Activated T-cell treated with anti-CD3 and anti-CD28 coated beads, Interleukin-2, amount 50 U/mL, for 4 hours (primary cell): Measurements from ENCODE around the gene HAND1. TPM values are rescaled to one million over a fixed set of nuclear protein-coding genes. Genes with fewer than 3 reads are reported as not detected.
A peak's percentile ranks its signal among the peaks of the same experiment; 100 is the strongest.

Experiments used
- ATAC-seq, 2 donors: fragments of 200-7000 bp; cut with Tn5 transposase; one replicate each; pipeline ENCODE4 v1.10.0; 2021
- DNase-seq: peaks from one replicate; pipeline ENCODE4 v3.0.0-alpha.2; 2020
- H3K27me3 Mint-ChIP-seq: one replicate; pipeline ENCODE4 v1.8.0; 2021; ENCODE audit warnings: low read depth, mixed read lengths
- H3K36me3 Mint-ChIP-seq: one replicate; pipeline ENCODE4 v1.8.0; 2022; ENCODE audit warnings: mixed read lengths; ENCODE audit not compliant: insufficient read depth
- H3K4me1 Mint-ChIP-seq: one replicate; pipeline ENCODE4 v1.8.0; 2021; ENCODE audit warnings: low read depth, mixed read lengths
- H3K4me3 Mint-ChIP-seq: one replicate; pipeline ENCODE4 v1.8.0; 2021; ENCODE audit warnings: mild to moderate bottlenecking, moderate library complexity, mixed read lengths
- H3K9me3 Mint-ChIP-seq: one replicate; pipeline ENCODE4 v1.8.0; 2021; ENCODE audit warnings: mixed read lengths
- total RNA-seq, 3 donors: library from RNA; stranded (reverse); gene quantifications; one replicate each; pipeline ENCODE4 v1.2.1, GENCODE V29; 2021

The HAND1 gene
- total RNA-seq, 3 donors from 2014 or later = not detected

DNA sequence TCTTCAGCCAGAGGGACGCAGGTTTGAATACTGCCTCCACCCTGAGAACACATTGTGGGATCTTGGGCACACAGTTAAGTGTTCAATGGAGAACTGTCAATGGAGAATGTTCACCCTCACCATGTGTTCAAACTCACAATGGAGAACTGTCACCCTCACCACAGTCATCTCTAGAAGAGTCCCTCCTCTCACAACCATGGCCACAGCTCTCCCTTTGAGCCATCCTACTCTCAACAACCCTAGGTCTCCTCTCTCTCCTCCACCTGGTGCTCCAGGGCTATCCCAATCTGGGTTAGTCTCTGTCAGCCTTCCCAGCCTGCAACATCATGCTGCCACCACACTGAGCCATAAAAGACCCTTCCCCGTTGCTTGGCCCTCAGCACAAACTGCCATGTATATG is 36.3 kb upstream of the HAND1 start:
- ATAC-seq = no peak
- Mint-ChIP-seq H3K4me3 (no peak overlapping the region), H3K27me3 (peaks cover 18% of the 10 kb centered on the region)

GRCh38 chr5:154513669-154514084 is 35.6 kb upstream of the HAND1 start:
- H3K27me3 Mint-ChIP-seq = peaks cover 17% of the 10 kb centered on the region
- H3K4me1 Mint-ChIP-seq = peaks cover 2% of the 10 kb centered on the region
- no peak overlapping the region for H3K4me3 Mint-ChIP-seq
- DNase-seq (no peak), ATAC-seq (peak; percentile 40 to 42)
- no peaks in the 10 kb centered on the region for H3K9me3 Mint-ChIP-seq
- no peaks in the 10 kb centered on the region for H3K36me3 Mint-ChIP-seq

More for the DNA sequence above, 36.3 kb upstream of the HAND1 start:
- Mint-ChIP-seq H3K36me3 (no peaks in the 10 kb centered on the region), H3K4me1 (peaks cover 2% of the 10 kb centered on the region), H3K9me3 (no peaks in the 10 kb centered on the region)
- DNase-seq = no peak

- no peak overlapping the region for H3K4me3 Mint-ChIP-seq
- H3K4me1 Mint-ChIP-seq = peaks cover 2% of the 10 kb centered on the region
- no peaks in the 10 kb centered on the region for H3K9me3 Mint-ChIP-seq
- ATAC-seq = no peak
- peaks cover 14% of the 10 kb centered on the region for H3K27me3 Mint-ChIP-seq
- DNase-seq = no peak
- no peaks in the 10 kb centered on the region for H3K36me3 Mint-ChIP-seq
Observed at GRCh38 chr5:154511984-154512383, 34.0 kb upstream of the HAND1 start.

DNA sequence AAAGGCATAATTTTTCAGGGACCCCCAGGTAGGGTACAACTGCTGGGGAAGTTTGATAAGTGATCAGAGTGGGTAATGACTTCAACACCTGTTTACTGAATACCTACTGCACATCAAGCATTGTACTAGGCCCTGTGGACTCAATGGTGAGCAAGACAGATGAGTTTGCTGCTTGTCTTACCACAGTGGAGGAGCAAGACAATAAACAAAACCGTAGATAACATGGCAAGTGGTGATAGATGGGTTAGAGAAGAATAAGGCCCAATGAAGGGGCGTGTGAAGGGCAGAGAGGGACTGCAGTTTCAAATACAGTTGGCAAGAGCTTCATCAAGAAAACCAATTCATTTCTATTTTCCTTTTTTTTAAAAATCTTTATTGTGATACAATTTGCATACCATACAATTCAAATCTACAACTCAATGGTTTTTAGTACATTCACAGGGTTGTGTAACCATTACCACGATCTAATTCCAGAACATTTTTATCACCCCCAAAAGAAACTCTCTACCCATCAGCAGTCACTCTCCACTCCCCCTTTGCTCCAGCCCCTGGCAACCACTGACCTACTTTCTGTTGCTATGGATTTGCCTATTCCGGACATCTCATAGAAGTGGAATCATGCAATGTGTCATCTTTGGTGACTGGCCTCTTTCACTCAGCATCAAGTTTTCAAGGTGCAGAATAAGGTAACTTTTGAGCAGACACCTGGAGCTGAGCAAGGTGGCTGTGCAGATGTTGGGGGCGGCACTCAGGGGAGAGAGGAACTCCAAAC is 31.9 kb upstream of the HAND1 start:
- no peak for ATAC-seq

GRCh38 chr5:154508114-154508513 is 30.1 kb upstream of the HAND1 start:
- Mint-ChIP-seq H3K36me3 (no peaks in the 10 kb centered on the region), H3K27me3 (peaks cover 3% of the 10 kb centered on the region), H3K4me3 (no peak overlapping the region), H3K9me3 (no peaks in the 10 kb centered on the region), H3K4me1 (no peaks in the 10 kb centered on the region)
- DNase-seq (no peak), ATAC-seq (no peak)

More for the DNA sequence above, 31.9 kb upstream of the HAND1 start:
- H3K27me3 Mint-ChIP-seq = peaks cover 12% of the 10 kb centered on the region
- no peaks in the 10 kb centered on the region for H3K9me3 Mint-ChIP-seq
- no peak for DNase-seq
- H3K4me3 Mint-ChIP-seq = no peak overlapping the region
- no peaks in the 10 kb centered on the region for H3K36me3 Mint-ChIP-seq
- H3K4me1 Mint-ChIP-seq = peaks cover 2% of the 10 kb centered on the region

- Mint-ChIP-seq H3K36me3 (no peaks in the 10 kb centered on the region), H3K4me3 (no peak overlapping the region)
Observed at GRCh38 chr5:154506716-154507080, 28.7 kb upstream of the HAND1 start.

GRCh38 chr5:154506049-154506715 is 28.2 kb upstream of the HAND1 start:
- H3K4me1 Mint-ChIP-seq = no peaks in the 10 kb centered on the region
- H3K36me3 Mint-ChIP-seq = no peaks in the 10 kb centered on the region
- DNase-seq (no peak), ATAC-seq (no peak)
- H3K9me3 Mint-ChIP-seq = no peaks in the 10 kb centered on the region
- peaks cover 3% of the 10 kb centered on the region for H3K27me3 Mint-ChIP-seq
- no peak overlapping the region for H3K4me3 Mint-ChIP-seq

More at GRCh38 chr5:154506716-154507080, 28.7 kb upstream of the HAND1 start:
- DNase-seq (no peak), ATAC-seq (no peak)
- Mint-ChIP-seq H3K4me1 (no peaks in the 10 kb centered on the region), H3K27me3 (peaks cover 3% of the 10 kb centered on the region), H3K9me3 (no peaks in the 10 kb centered on the region)

GRCh38 chr5:154505567-154505966 is 27.5 kb upstream of the HAND1 start:
- H3K4me3 Mint-ChIP-seq = no peak overlapping the region
- H3K27me3 Mint-ChIP-seq = peaks cover 3% of the 10 kb centered on the region
- no peaks in the 10 kb centered on the region for H3K4me1 Mint-ChIP-seq
- ATAC-seq (peak in 1 of 2 donors; percentile 19), DNase-seq (no peak)
- no peaks in the 10 kb centered on the region for H3K36me3 Mint-ChIP-seq
- no peaks in the 10 kb centered on the region for H3K9me3 Mint-ChIP-seq

- peaks cover 4% of the 10 kb centered on the region for H3K27me3 Mint-ChIP-seq
- ATAC-seq = no peak
- H3K36me3 Mint-ChIP-seq = no peaks in the 10 kb centered on the region
- H3K4me1 Mint-ChIP-seq = no peaks in the 10 kb centered on the region
- H3K9me3 Mint-ChIP-seq = no peaks in the 10 kb centered on the region
- H3K4me3 Mint-ChIP-seq = no peak overlapping the region
- no peak for DNase-seq
Observed at GRCh38 chr5:154503698-154504039, 25.6 kb upstream of the HAND1 start.

DNA sequence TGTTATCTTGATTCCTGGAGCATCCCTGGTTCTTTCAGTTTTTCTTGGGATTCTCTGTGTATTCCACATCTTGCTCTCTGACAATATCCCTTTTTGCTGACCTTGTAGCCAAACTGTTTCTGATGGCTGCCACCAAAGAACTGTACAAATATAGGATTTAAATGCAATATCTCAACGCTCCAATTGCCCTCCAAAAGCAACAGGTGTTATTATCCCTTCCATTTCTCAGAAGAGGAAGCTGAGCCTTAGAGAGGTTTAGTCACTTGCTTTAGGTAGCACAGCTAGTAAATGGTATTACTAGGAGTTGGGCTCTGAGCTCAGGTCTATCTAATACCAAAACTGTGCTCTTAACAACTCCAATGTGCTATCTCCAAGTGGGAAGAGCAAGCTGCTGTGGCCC is 24.2 kb upstream of the HAND1 start:
- DNase-seq = no peak
- no peak overlapping the region for H3K4me3 Mint-ChIP-seq
- H3K27me3 Mint-ChIP-seq = peaks cover 6% of the 10 kb centered on the region
- no peaks in the 10 kb centered on the region for H3K4me1 Mint-ChIP-seq
- H3K36me3 Mint-ChIP-seq = no peaks in the 10 kb centered on the region
- H3K9me3 Mint-ChIP-seq = no peaks in the 10 kb centered on the region
- no peak for ATAC-seq

DNA sequence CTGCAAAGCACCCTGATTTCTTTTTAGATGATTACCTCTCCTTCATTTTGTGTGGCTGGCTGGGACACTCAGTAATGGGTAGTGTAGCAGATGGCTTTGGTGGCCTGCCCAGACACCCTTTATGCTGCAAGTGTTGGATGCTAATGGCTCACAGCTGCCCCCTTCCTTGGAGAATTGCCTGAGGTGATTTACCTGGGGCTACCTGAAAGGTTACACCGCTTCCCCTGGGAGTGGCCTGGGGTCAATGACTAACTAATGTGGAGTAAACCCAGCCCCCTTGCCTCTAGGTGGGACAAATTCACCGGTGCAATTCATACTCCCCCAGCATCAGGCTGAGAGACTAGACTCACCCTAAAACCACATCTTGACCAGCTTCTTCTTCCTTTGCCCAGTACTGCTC is 23.5 kb upstream of the HAND1 start:
- Mint-ChIP-seq H3K36me3 (no peaks in the 10 kb centered on the region), H3K4me1 (no peaks in the 10 kb centered on the region), H3K4me3 (no peak overlapping the region), H3K27me3 (peaks cover 8% of the 10 kb centered on the region), H3K9me3 (no peaks in the 10 kb centered on the region)
- ATAC-seq (no peak), DNase-seq (no peak)

- DNase-seq = no peak
- Mint-ChIP-seq H3K4me3 (no peak overlapping the region), H3K9me3 (no peaks in the 10 kb centered on the region), H3K27me3 (peaks cover 24% of the 10 kb centered on the region), H3K36me3 (no peaks in the 10 kb centered on the region), H3K4me1 (no peaks in the 10 kb centered on the region)
- ATAC-seq = no peak
Observed at GRCh38 chr5:154498994-154499393, 21.0 kb upstream of the HAND1 start.

GRCh38 chr5:154498591-154498990 is 20.6 kb upstream of the HAND1 start:
- Mint-ChIP-seq H3K9me3 (no peaks in the 10 kb centered on the region), H3K27me3 (peaks cover 28% of the 10 kb centered on the region), H3K4me1 (no peaks in the 10 kb centered on the region), H3K4me3 (no peak overlapping the region), H3K36me3 (no peaks in the 10 kb centered on the region)
- ATAC-seq (no peak), DNase-seq (no peak)

DNA sequence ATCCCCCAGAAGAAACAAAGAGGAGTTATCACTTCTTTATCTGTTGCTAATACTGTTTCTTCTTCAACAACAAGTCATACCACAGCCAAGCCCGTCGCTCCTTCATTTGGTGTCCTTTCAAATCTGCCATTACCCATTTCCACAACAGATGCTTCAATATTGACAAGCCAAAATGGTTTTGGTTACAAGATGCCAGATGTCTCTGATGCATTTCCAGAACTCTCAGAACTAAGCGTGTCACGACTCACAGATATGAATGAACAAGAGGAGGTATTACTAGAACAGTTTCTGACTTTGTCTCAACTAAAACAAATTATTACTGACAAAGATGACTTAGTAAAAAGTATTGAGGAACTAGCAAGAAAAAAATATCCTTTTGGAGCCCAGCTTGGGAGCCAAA is 16.0 kb upstream of the HAND1 start:
- no peak for ATAC-seq
- H3K27me3 Mint-ChIP-seq = peaks cover 57% of the 10 kb centered on the region
- no peaks in the 10 kb centered on the region for H3K9me3 Mint-ChIP-seq
- H3K4me1 Mint-ChIP-seq = no peaks in the 10 kb centered on the region
- H3K4me3 Mint-ChIP-seq = no peak overlapping the region
- no peaks in the 10 kb centered on the region for H3K36me3 Mint-ChIP-seq
- no peak for DNase-seq

DNA sequence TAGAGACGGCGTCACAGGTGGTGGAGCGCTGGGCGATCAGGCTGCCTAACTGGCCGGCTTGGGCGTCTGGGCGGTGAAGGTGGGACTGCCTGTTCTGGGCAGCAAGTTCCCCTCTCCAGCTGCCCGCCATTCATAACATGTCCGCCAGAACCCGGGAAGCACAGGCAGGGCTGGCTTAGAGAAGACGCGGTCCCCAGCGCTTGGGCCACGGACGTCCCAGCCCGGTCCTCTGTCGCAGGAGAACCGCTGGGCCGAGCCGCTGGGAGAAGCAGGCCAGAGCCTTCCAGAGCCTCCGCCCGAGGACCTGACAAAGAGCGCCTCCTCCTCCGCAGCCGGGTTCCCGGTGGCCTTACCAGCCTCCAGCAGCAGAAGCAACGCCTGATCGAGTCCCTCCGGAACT is 15.2 kb upstream of the HAND1 start:
- Mint-ChIP-seq H3K36me3 (no peaks in the 10 kb centered on the region), H3K4me1 (no peaks in the 10 kb centered on the region), H3K4me3 (no peak overlapping the region), H3K9me3 (no peaks in the 10 kb centered on the region), H3K27me3 (peaks cover 57% of the 10 kb centered on the region)
- no peak for DNase-seq
- ATAC-seq = no peak
